T-cell (primary cell): ENCODE results near the gene ARMS2. TPM values are rescaled to one million over a fixed set of nuclear protein-coding genes. Genes with fewer than 3 reads are reported as not detected.
A peak's percentile ranks its signal among the peaks of the same experiment; 100 is the strongest.

Experiments
- ATAC-seq, 4 experiments: fragments of 200-7000 bp in 3 of 4; fragments of 150-1000 bp in 1 of 4; cut with Tn5 transposase; replicated peaks in 1 of 4; 1 replicate in 3 of 4; 2 replicates in 1 of 4; pipeline ENCODE4 v1.10.0; 2021; ENCODE audit warnings: moderate library complexity in 3 of 4, mild to moderate bottlenecking in 2 of 4, moderate number of reproducible peaks in 1 of 4
- CTCF ChIA-PET, 2 donors: fragments of 300-600 bp; sonication (Branson Sonifier 250); formaldehyde crosslinking; loops; one replicate each; lab custom pipeline; 2022; ENCODE audit warnings: antibody characterized with exemption in 2 of 2; lab: Charles Lee
- POLR2A ChIA-PET, 2 donors: fragments of 300-600 bp; sonication (Branson Sonifier 250); formaldehyde crosslinking; loops; one replicate each; lab custom pipeline; 2022; ENCODE audit warnings: antibody characterized with exemption in 2 of 2; lab: Charles Lee
- DNase-seq, 35 experiments: peaks; one replicate each; pipeline versions ENCODE4 v3.0.0 to v3.0.0-alpha.2; 2013 to 2023
- H3K27ac ChIP-seq: one replicate; pipeline ENCODE4 v1.5.1; 2013; ENCODE audit warnings: low read length
- H3K27me3 ChIP-seq, 2 experiments: replicated peaks in 1 of 2; 1 replicate in 1 of 2; 2 replicates in 1 of 2; pipeline versions ENCODE4 v1.6.1 to v1.7.0; 2013; ENCODE audit warnings: low read length in 1 of 2, mixed read lengths in 1 of 2; ENCODE audit not compliant: control insufficient read depth in 2 of 2, insufficient read depth in 2 of 2; ENCODE audit errors: extremely low read depth in 1 of 2
- H3K36me3 ChIP-seq, 2 donors: 1 replicate in 1 of 2; 2 replicates in 1 of 2; pipeline versions ENCODE4 v1.6.1 to v1.7.0; 2013; ENCODE audit warnings: low read length in 1 of 2; ENCODE audit not compliant: control insufficient read depth in 2 of 2, insufficient read depth in 1 of 2; ENCODE audit errors: extremely low read depth in 1 of 2
- H3K4me1 ChIP-seq, 2 experiments: 1 replicate in 1 of 2; 2 replicates in 1 of 2; pipeline versions ENCODE4 v1.6.1 to v1.7.0; 2013; ENCODE audit warnings: low read length in 2 of 2, mixed read lengths in 1 of 2; ENCODE audit not compliant: insufficient read depth in 2 of 2, control insufficient read depth in 1 of 2; ENCODE audit errors: extremely low read depth in 1 of 2
- H3K4me3 ChIP-seq, 2 donors: 1 replicate in 1 of 2; 2 replicates in 1 of 2; pipeline versions ENCODE4 v1.5.1 to v1.7.0; 2013; ENCODE audit warnings: mild to moderate bottlenecking in 2 of 2, low read length in 1 of 2, moderate library complexity in 1 of 2; ENCODE audit not compliant: control insufficient read depth in 1 of 2; ENCODE audit errors: extremely low read depth in 1 of 2
- H3K9me3 ChIP-seq: 2 replicates; pipeline ENCODE4 v1.7.0; 2013
- H3K27ac Mint-ChIP-seq, 2 donors: one replicate each; pipeline ENCODE4 v1.8.0; 2020 to 2021; ENCODE audit warnings: mild to moderate bottlenecking in 2 of 2, mixed read lengths in 2 of 2
- H3K27me3 Mint-ChIP-seq, 2 donors: one replicate each; pipeline ENCODE4 v1.8.0; 2021 to 2022; ENCODE audit warnings: mixed read lengths in 2 of 2
- H3K36me3 Mint-ChIP-seq: one replicate; pipeline ENCODE4 v1.8.0; 2021; ENCODE audit warnings: mixed read lengths
- H3K4me1 Mint-ChIP-seq, 3 donors: one replicate each; pipeline ENCODE4 v1.8.0; 2020 to 2022; ENCODE audit warnings: mixed read lengths in 3 of 3, mild to moderate bottlenecking in 1 of 3
- H3K4me3 Mint-ChIP-seq, 3 donors: one replicate each; pipeline ENCODE4 v1.8.0; 2020 to 2022; ENCODE audit warnings: mild to moderate bottlenecking in 3 of 3, mixed read lengths in 3 of 3, moderate library complexity in 3 of 3
- H3K9me3 Mint-ChIP-seq, 3 donors: one replicate each; pipeline ENCODE4 v1.8.0; 2020 to 2022; ENCODE audit warnings: mixed read lengths in 3 of 3
- WGBS: methylation state at CpG from one replicate; pipeline ENCODE4 v1.1.5; 2013; ENCODE audit warnings: missing lambda C conversion rate; ENCODE audit not compliant: insufficient coverage; 5-methylcytosine and 5-hydroxymethylcytosine counted together
- total RNA-seq, 35 experiments: library from RNA in 6 of 35; stranded (reverse) in 6 of 35; fragments of 120-200 nt in 1 of 35; gene quantifications; one replicate each; pipeline versions ENCODE4 v1.2.1 to v1.2.4 and lab custom pipeline; 2013 to 2026

Gene ARMS2
- total RNA-seq, 5 donors from 2014 or later (not counting 1 experiment from before 2014, with no cell fraction given), result not detected

DNA sequence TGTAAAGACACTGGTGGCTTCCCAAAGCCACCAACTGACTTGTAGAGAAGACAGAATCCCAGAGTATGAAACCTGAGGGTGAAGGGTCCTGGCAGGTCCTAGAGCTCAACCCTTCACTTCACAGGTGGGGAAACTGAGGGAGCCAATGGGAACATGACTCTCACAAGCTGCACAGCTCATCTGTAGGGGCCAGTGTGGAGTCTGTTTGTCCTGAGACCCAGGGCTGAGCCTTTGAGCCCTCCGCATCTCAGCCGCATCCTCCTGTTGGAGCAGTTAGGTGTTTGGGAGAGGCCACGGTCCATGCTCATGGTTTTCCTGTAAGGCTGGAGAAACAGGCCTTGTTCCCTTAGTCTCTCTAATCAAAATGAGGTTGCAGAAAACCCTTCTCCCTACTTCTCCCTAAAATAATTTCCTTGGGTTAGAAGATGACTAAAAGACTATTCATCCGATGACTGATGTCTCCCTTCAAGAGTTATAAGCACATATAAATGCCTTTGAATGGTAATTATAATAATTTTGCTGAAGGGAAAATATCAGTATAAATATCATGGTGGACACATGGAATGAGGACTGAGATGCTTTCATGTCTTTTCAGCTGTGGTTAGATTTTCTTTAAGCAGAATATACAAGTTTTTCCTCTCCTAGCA, 17.2 kb downstream of the ARMS2 start:
- no peak overlapping the region for H3K4me3 Mint-ChIP-seq
- POLR2A ChIA-PET, result no interaction called here
- peaks cover 6 to 11% (median 8%) of the 10 kb centered on the region in 3 donors for H3K4me1 Mint-ChIP-seq
- Histone ChIP-seq H3K27ac (no peak overlapping the region), H3K9me3 (no peaks in the 10 kb centered on the region), H3K27me3 (peaks cover 8 to 18% of the 10 kb centered on the region in 2 experiments), H3K4me1 (peaks cover 0 to 5% of the 10 kb centered on the region in 2 experiments), H3K36me3 (no peaks in the 10 kb centered on the region), H3K4me3 (no peak overlapping the region)
- H3K9me3 Mint-ChIP-seq, result no peaks in the 10 kb centered on the region
- H3K27ac Mint-ChIP-seq, result no peak overlapping the region
- H3K27me3 Mint-ChIP-seq, result peaks cover 21 to 42% of the 10 kb centered on the region in 2 donors
- no CpG with 5 or more reads among the region's 4 CpGs for WGBS
- H3K36me3 Mint-ChIP-seq, result no peaks in the 10 kb centered on the region
- ATAC-seq (no peak), DNase-seq (no peak)
- CTCF ChIA-PET, result interaction anchor here in 1 of 2 donors (0.6 kb wide), 1 partner anchor 147 kb away, joined by 4 read pairs; no protein-coding TSS in a partner anchor

DNA sequence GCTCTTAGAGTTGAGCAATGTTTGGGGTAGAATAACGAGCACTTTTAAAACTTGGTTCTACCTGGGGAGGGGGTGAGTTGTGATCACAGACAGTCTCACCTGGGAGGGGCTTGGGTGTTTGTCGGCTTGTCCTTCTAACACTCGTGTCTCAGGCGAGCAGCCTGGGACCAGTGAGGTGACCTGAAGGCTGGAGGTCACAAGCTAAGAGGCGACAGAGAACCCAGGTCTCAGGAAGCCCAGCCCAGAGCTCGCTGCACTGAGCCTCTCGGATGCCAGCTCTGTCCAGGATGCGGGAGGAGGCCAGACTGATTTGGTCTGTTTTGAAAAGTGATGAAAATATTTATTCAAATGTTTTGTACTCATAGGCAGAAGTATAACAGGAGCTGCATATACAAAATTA, 18.7 kb downstream of the ARMS2 start:
- POLR2A ChIA-PET, result no interaction called here
- peaks cover 5 to 14% of the 10 kb centered on the region in 2 experiments for H3K27me3 ChIP-seq
- peaks cover 14 to 35% of the 10 kb centered on the region in 2 donors for H3K27me3 Mint-ChIP-seq

DNA sequence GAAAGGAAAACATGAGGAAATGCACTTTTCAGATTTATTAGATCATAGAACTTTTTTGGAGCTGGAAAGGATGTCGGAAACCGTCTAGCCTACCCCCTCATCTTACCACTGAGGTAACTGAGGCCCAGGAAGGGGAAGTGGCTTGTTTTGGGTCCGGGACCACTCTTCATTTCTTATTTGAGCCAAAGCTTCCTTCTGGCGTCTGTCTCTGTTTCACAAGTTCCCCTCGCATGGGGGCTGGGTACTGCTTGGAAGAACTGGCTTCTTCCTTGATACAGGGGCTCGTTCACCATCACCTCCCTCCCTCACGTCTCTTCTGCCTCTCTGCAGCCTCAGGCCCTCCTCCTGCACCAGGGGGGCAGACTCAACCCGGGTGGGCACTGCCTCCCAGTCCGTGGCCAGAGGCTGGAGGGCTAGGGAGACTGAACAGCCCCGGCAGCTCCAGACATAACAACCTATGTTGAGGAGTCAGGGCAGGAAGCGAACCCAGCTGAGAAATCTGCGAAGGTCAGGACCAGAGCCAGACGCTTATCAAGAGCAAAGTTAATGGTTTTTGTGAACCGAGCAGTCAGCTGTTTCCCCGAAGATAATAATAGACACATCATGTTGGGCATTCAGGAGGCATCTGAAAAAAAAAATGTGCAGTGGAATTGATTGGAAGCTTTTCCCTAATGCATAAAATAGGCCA, 19.8 kb downstream of the ARMS2 start:
- Histone ChIP-seq H3K9me3 (no peaks in the 10 kb centered on the region), H3K4me3 (no peak overlapping the region), H3K4me1 (peaks cover 0 to 5% of the 10 kb centered on the region in 2 experiments), H3K27me3 (peaks cover 5 to 13% of the 10 kb centered on the region in 2 experiments), H3K27ac (no peak overlapping the region), H3K36me3 (no peaks in the 10 kb centered on the region)
- no peak overlapping the region for H3K27ac Mint-ChIP-seq
- H3K9me3 Mint-ChIP-seq, result no peaks in the 10 kb centered on the region
- H3K4me3 Mint-ChIP-seq, result peak overlapping the region in 1 of 3 donors; percentile 43
- ChIA-PET POLR2A (no interaction called here), CTCF (no interaction called here)
- DNase-seq (no peak), ATAC-seq (no peak)
- peaks cover 6 to 11% (median 8%) of the 10 kb centered on the region in 3 donors for H3K4me1 Mint-ChIP-seq
- no peaks in the 10 kb centered on the region for H3K36me3 Mint-ChIP-seq
- WGBS, result 26% methylated on average over 9 of the region's 15 CpGs
- peaks cover 18 to 28% of the 10 kb centered on the region in 2 donors for H3K27me3 Mint-ChIP-seq

More for the DNA sequence above, 18.7 kb downstream of the ARMS2 start:
- 94% methylated on average over 5 of the region's 8 CpGs for WGBS
- DNase-seq, result no peak
- H3K36me3 ChIP-seq, result no peaks in the 10 kb centered on the region
- ATAC-seq, result no peak
- no peak overlapping the region for H3K27ac ChIP-seq
- H3K4me3 ChIP-seq, result no peak overlapping the region
- Mint-ChIP-seq H3K4me3 (no peak overlapping the region), H3K9me3 (no peaks in the 10 kb centered on the region), H3K36me3 (no peaks in the 10 kb centered on the region), H3K27ac (no peak overlapping the region), H3K4me1 (peaks cover 6 to 11% (median 8%) of the 10 kb centered on the region in 3 donors)
- H3K9me3 ChIP-seq, result no peaks in the 10 kb centered on the region
- peaks cover 0 to 5% of the 10 kb centered on the region in 2 experiments for H3K4me1 ChIP-seq
- CTCF ChIA-PET, result interaction anchor here in 1 of 2 donors (0.6 kb wide), 1 partner anchor 91 kb away, joined by 3 read pairs; no protein-coding TSS in a partner anchor

DNA sequence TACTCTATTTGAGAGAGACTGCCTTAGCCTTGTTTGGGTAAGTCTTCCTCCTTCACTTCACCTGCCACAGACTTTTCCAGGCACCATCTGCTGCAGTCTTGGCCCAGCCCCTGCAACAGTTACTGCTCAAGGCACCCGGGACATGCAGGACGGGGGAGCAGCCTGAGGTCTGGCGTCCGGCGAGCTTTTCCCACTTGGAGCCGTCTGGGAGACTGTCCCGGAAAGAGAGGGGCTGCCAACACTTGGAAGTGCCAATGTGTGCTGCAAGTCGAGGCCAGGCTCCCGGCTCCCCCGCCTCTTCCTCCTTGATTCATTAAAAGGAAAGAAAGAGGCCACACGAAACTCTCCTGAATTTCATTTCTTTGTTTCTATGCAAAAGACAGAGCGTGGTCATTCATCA, 20.6 kb downstream of the ARMS2 start:
- Histone ChIP-seq H3K9me3 (no peaks in the 10 kb centered on the region), H3K4me1 (peaks cover 0 to 5% of the 10 kb centered on the region in 2 experiments), H3K27me3 (peaks cover 5 to 12% of the 10 kb centered on the region in 2 experiments), H3K4me3 (no peak overlapping the region), H3K27ac (no peak overlapping the region), H3K36me3 (no peaks in the 10 kb centered on the region)
- H3K4me3 Mint-ChIP-seq, result no peak overlapping the region
- H3K36me3 Mint-ChIP-seq, result no peaks in the 10 kb centered on the region
- no peaks in the 10 kb centered on the region for H3K9me3 Mint-ChIP-seq
- peaks cover 6 to 11% (median 8%) of the 10 kb centered on the region in 3 donors for H3K4me1 Mint-ChIP-seq
- no peak for DNase-seq
- WGBS, result 75% methylated on average over 10 of the region's 12 CpGs
- no peak for ATAC-seq
- H3K27me3 Mint-ChIP-seq, result peaks cover 18 to 27% of the 10 kb centered on the region in 2 donors
- POLR2A ChIA-PET, result no interaction called here
- CTCF ChIA-PET, result no interaction called here
- no peak overlapping the region for H3K27ac Mint-ChIP-seq

DNA sequence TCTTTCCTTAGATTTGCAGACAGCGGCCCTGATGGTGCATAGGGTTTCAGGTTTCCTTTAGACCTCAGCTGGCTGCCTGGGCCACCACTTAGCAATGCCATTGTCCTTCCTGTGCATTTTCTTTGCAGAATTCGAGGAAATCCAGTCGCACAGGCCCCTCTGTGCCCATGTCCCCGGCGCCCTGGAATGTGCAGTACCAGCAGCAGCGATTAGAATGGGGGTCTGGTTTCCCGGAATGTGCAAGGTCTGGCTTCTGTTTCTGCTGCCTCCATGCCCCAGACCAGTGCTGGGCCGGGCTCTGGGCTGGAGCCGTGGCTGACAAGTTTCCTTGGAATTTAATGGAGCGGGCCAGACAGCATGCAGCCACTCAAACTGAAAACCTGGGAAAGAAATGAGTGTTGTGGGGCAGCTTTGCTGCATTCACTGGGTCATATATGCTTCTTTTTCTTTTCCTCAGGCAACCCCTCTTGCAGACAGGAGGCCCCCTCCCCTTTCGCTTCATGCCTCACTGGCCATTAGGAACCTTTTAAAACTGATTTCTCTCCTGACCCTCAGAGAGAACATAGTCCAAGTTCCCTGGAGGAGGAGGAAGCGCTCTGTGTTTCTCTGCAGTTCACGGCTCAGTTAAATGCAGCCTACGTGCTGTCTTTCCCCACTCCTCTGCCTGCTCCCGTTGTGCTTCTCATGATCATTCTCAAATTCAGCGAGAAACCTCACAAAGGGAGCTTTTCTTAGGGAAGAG, 21.3 kb downstream of the ARMS2 start:
- peaks cover 0 to 5% of the 10 kb centered on the region in 2 experiments for H3K4me1 ChIP-seq
- H3K9me3 ChIP-seq, result no peaks in the 10 kb centered on the region
- ChIA-PET CTCF (no interaction called here), POLR2A (no interaction called here)
- 77% methylated on average over 13 of the region's 16 CpGs for WGBS
- no peaks in the 10 kb centered on the region for H3K36me3 ChIP-seq
- H3K27ac ChIP-seq, result no peak overlapping the region
- no peak overlapping the region for H3K4me3 ChIP-seq
- H3K4me3 Mint-ChIP-seq, result no peak overlapping the region
- peaks cover 6 to 11% (median 8%) of the 10 kb centered on the region in 3 donors for H3K4me1 Mint-ChIP-seq
- H3K36me3 Mint-ChIP-seq, result no peaks in the 10 kb centered on the region
- H3K27me3 Mint-ChIP-seq, result peaks cover 17 to 23% of the 10 kb centered on the region in 2 donors
- no peak overlapping the region for H3K27ac Mint-ChIP-seq
- ATAC-seq (no peak), DNase-seq (no peak)
- no peaks in the 10 kb centered on the region for H3K9me3 Mint-ChIP-seq
- peaks cover 5 to 16% of the 10 kb centered on the region in 2 experiments for H3K27me3 ChIP-seq

DNA sequence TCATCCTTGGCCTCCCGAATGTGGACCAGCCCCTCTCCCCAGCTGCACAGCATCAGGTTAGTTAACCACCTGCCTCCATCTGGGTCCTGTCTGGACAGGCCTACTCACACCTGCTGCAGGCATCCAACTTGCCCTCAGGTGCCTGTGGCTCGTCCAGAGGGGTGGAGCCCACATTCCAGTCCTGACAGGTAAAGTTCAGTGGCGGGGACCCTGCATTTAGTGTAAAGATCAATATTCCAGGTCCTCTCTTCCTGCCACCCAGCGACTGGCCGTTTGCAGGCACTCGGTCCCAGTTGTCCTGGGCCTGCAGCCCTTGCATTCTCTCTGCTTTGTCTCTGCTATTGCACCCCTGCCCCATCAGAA, 21.9 kb downstream of the ARMS2 start:
- Mint-ChIP-seq H3K4me3 (no peak overlapping the region), H3K4me1 (peaks cover 6 to 11% (median 8%) of the 10 kb centered on the region in 3 donors), H3K9me3 (no peaks in the 10 kb centered on the region), H3K36me3 (no peaks in the 10 kb centered on the region), H3K27me3 (peaks cover 13 to 18% of the 10 kb centered on the region in 2 donors), H3K27ac (no peak overlapping the region)
- peaks cover 0 to 5% of the 10 kb centered on the region in 2 experiments for H3K4me1 ChIP-seq
- H3K27me3 ChIP-seq, result peaks cover 5 to 16% of the 10 kb centered on the region in 2 experiments
- WGBS, result 71% methylated on average over 3 of the region's 6 CpGs
- POLR2A ChIA-PET, result no interaction called here
- no peak overlapping the region for H3K4me3 ChIP-seq
- ATAC-seq, result no peak
- CTCF ChIA-PET, result no interaction called here
- no peaks in the 10 kb centered on the region for H3K9me3 ChIP-seq
- H3K27ac ChIP-seq, result no peak overlapping the region
- DNase-seq, result no peak
- no peaks in the 10 kb centered on the region for H3K36me3 ChIP-seq
